ELF-1 (cell line): ENCODE data around the gene TMEM128.
A peak's percentile ranks its signal among the peaks of the same experiment; 100 is the strongest.
"Not testable (repeated sequence)": the region's sequence is repeated elsewhere in the genome, so short reads cannot be mapped to it uniquely, and the experiment has no call there.

Experiments used
- DNase-seq: peaks from one replicate; pipeline ENCODE4 v3.0.0-alpha.2; 2016; ENCODE audit warnings: low read depth, low spot score

TMEM128 gene

GRCh38 chr4:4256799-4257198, 8.8 kb upstream of the TMEM128 start:
- no peak for DNase-seq

- DNase-seq = no peak
Measured at GRCh38 chr4:4254666-4255065, 6.6 kb upstream of the TMEM128 start.

GRCh38 chr4:4254199-4254598, 6.2 kb upstream of the TMEM128 start:
- no peak for DNase-seq

- no peak for DNase-seq
Measured at GRCh38 chr4:4249866-4250265, 1.8 kb upstream of the TMEM128 start.

GRCh38 chr4:4249342-4249741, 1.3 kb upstream of the TMEM128 start:
- DNase-seq = not testable (repeated sequence)

- no peak for DNase-seq
Measured at GRCh38 chr4:4248885-4249203, 821 bp upstream of the TMEM128 start.

GRCh38 chr4:4247696-4248028, 361 bp downstream of the TMEM128 start:
- no peak for DNase-seq

GRCh38 chr4:4245172-4245571, 2.9 kb downstream of the TMEM128 start:
- DNase-seq = no peak

- not testable (repeated sequence) for DNase-seq
Measured at GRCh38 chr4:4239551-4239950, 8.5 kb downstream of the TMEM128 start.

GRCh38 chr4:4233610-4234009, 14.4 kb downstream of the TMEM128 start:
- DNase-seq = no peak

GRCh38 chr4:4228356-4228668, 19.7 kb downstream of the TMEM128 start:
- DNase-seq = no peak

GRCh38 chr4:4227510-4228355, 20.3 kb downstream of the TMEM128 start:
- DNase-seq = no peak

- no peak for DNase-seq
Measured at GRCh38 chr4:4226606-4227438, 21.2 kb downstream of the TMEM128 start, which contains the start of gene OTOP1. Gene OTOP1, minus strand, starts transcription at chr4:4226929. Its CDS starts 65 bp downstream, at chr4:4226864.

- peak; percentile 31 for DNase-seq
Measured at GRCh38 chr4:4225915-4226605, 22.0 kb downstream of the TMEM128 start.

GRCh38 chr4:4217113-4217512, 30.9 kb downstream of the TMEM128 start:
- DNase-seq = no peak

GRCh38 chr4:4216648-4217047, 31.4 kb downstream of the TMEM128 start:
- peak; percentile 14 for DNase-seq

GRCh38 chr4:4213674-4214073, 34.3 kb downstream of the TMEM128 start:
- DNase-seq = not testable (repeated sequence)

GRCh38 chr4:4206204-4206603, 41.8 kb downstream of the TMEM128 start:
- DNase-seq = no peak

GRCh38 chr4:4204401-4204745, 43.6 kb downstream of the TMEM128 start:
- DNase-seq = no peak

- DNase-seq = no peak
Measured at GRCh38 chr4:4203688-4204400, 44.2 kb downstream of the TMEM128 start.

- DNase-seq = no peak
Measured at GRCh38 chr4:4202510-4202909, 45.5 kb downstream of the TMEM128 start.

- peak; percentile 50 for DNase-seq
Measured at GRCh38 chr4:4200624-4201023, 47.4 kb downstream of the TMEM128 start.
